Fibroblast of lung (primary cell): ENCODE measurements around the gene CDRT4. TPM values are rescaled to one million over a fixed set of nuclear protein-coding genes. Genes with fewer than 3 reads are reported as not detected.

Experiments
- DNase-seq, 2 donors: peaks; one replicate each; pipeline versions ENCODE4 v3.0.0 to v3.0.0-alpha.2; 2010; ENCODE audit warnings: low read depth in 2 of 2
- H2AFZ ChIP-seq: 2 replicates; pipeline ENCODE4 v1.5.1; 2012; ENCODE audit warnings: low read length, control low read depth, inconsistent platforms
- H3K27ac ChIP-seq: 2 replicates; pipeline ENCODE4 v1.5.1; 2011; ENCODE audit warnings: low read length, control low read depth; ENCODE audit not compliant: insufficient read depth
- H3K27me3 ChIP-seq: 2 replicates; pipeline ENCODE4 v1.5.1; 2011; ENCODE audit warnings: mild to moderate bottlenecking, low read length; ENCODE audit not compliant: control insufficient read depth, insufficient read depth
- H3K36me3 ChIP-seq: 2 replicates; pipeline ENCODE4 v1.5.1; 2011; ENCODE audit warnings: low read length; ENCODE audit not compliant: control insufficient read depth, insufficient read depth
- H3K4me1 ChIP-seq: 2 replicates; pipeline ENCODE4 v1.5.1; 2011; ENCODE audit warnings: low read length; ENCODE audit not compliant: control insufficient read depth, insufficient read depth; ENCODE audit errors: extremely low read depth
- H3K4me2 ChIP-seq: 2 replicates; pipeline ENCODE4 v1.5.1; 2011; ENCODE audit warnings: low read length, control low read depth; ENCODE audit not compliant: insufficient read depth; ENCODE audit errors: extremely low read depth
- H3K4me3 ChIP-seq, 4 experiments: fragments of 200-600 bp in 1 of 4; sonication (generic) in 1 of 4; replicated peaks in 1 of 4; 2 replicates each; pipeline ENCODE4 v1.5.1; 2011 to 2016; ENCODE audit warnings: low read length in 4 of 4, low read depth in 3 of 4, mild to moderate bottlenecking in 3 of 4, control low read depth in 2 of 4, inconsistent platforms in 1 of 4, mixed read lengths in 1 of 4; ENCODE audit not compliant: insufficient read depth in 1 of 4; ENCODE audit errors: control extremely low read depth in 1 of 4
- H3K79me2 ChIP-seq: 2 replicates; pipeline ENCODE4 v1.5.1; 2012; ENCODE audit warnings: mild to moderate bottlenecking, low read length, inconsistent platforms; ENCODE audit not compliant: control insufficient read depth, insufficient read depth
- H3K9ac ChIP-seq: 2 replicates; pipeline ENCODE4 v1.5.1; 2011; ENCODE audit warnings: mild to moderate bottlenecking, low read length, control low read depth; ENCODE audit not compliant: insufficient read depth
- H3K9me3 ChIP-seq: 2 replicates; pipeline ENCODE4 v1.5.1; 2012; ENCODE audit warnings: low read depth, low read length; ENCODE audit not compliant: control insufficient read depth, insufficient read depth
- H4K20me1 ChIP-seq: 2 replicates; pipeline ENCODE4 v1.5.1; 2011; ENCODE audit warnings: low read length; ENCODE audit not compliant: control insufficient read depth, insufficient read depth; ENCODE audit errors: extremely low read depth
- CTCF ChIP-seq, 2 donors: IDR thresholded peaks in 1 of 2; conservative IDR thresholded peaks in 1 of 2; 1 replicate in 1 of 2; 2 replicates in 1 of 2; pipeline ENCODE4 v1.5.1; 2011 to 2012; ENCODE audit warnings: low read length in 2 of 2, control low read depth in 1 of 2, inconsistent platforms in 1 of 2, low read depth in 1 of 2, mild to moderate bottlenecking in 1 of 2
- EZH2 ChIP-seq: IDR thresholded peaks from 2 replicates; pipeline ENCODE4 v1.5.1; 2012; ENCODE audit warnings: low read length, control low read depth, mild to moderate bottlenecking; ENCODE audit errors: missing control alignments
- polyA plus RNA-seq, 2 donors: library from polyadenylated mRNA; depleted of rRNA in 1 of 2; stranded (reverse) in 1 of 2; unstranded in 1 of 2; fragments of >200 nt; gene quantifications; 2 replicates each; pipeline ENCODE4 v1.2.1, GENCODE V29; 2011 to 2012; ENCODE audit warnings: missing spikeins in 1 of 2
- total RNA-seq: library from RNA; depleted of rRNA; stranded (reverse); fragments of >200 nt; gene quantifications from 2 replicates; pipeline ENCODE4 v1.2.1, GENCODE V29; 2014

CDRT4 gene
- total and polyA plus RNA-seq, 2 donors (not counting 1 experiment from before 2014, with no cell fraction given) = 0.49 to 2.3 TPM

- Histone ChIP-seq H3K9me3 (no peaks in the 10 kb centered on the region), H3K27ac (peak overlapping the region; percentile 60)
- DNase-seq = no peak
These were observed 10.9 kb downstream of the CDRT4 start for GRCh38 chr17:15456496-15456895.

DNA sequence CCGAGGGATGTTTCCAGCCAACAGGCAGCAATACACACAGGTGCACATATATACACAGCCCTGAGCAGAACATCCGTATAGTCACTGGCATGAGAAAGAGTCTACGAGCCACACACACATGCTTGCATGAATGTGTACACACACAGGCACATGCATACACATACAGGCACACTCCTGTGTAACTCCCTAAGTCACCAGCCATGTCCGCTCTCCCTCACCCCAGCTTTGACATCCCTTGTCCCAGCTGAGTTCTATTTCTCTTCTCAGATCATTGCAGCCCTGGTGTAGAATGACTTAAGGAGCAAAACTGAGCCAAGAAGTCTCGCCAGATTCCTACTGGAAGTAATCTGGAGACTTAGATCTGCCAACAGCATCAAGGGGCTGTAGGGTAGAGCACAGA is 13.1 kb downstream of the CDRT4 start:
- TF ChIP-seq CTCF (conservative IDR thresholded peaks at IDR 0.05 in 1 of 2, IDR thresholded peaks at IDR 0.05 in 1 of 2; ENCODE audit: low read depth in 1 of 2, low read length in 2 of 2) = no peak
- no peak for TF ChIP-seq EZH2
- DNase-seq = no peak
- Histone ChIP-seq H3K36me3 (no peaks in the 10 kb centered on the region), H4K20me1 (no peaks in the 10 kb centered on the region), H3K9ac (no peak overlapping the region), H3K27me3 (no peaks in the 10 kb centered on the region), H3K4me3 (no peak overlapping the region), H3K9me3 (no peaks in the 10 kb centered on the region), H3K27ac (no peak overlapping the region), H3K4me1 (peaks cover 17% of the 10 kb centered on the region), H2AFZ (no peak overlapping the region), H3K4me2 (no peak overlapping the region), H3K79me2 (no peaks in the 10 kb centered on the region)

More at GRCh38 chr17:15456496-15456895, 10.9 kb downstream of the CDRT4 start:
- TF ChIP-seq EZH2 (no peak), CTCF (conservative IDR thresholded peaks at IDR 0.05 in 1 of 2, IDR thresholded peaks at IDR 0.05 in 1 of 2; ENCODE audit: low read depth in 1 of 2, low read length in 2 of 2) (no peak)
- Histone ChIP-seq H3K4me1 (peaks cover 17% of the 10 kb centered on the region), H2AFZ (no peak overlapping the region), H3K9ac (no peak overlapping the region), H3K27me3 (no peaks in the 10 kb centered on the region), H4K20me1 (no peaks in the 10 kb centered on the region), H3K4me2 (peak overlapping the region; percentile 64), H3K79me2 (no peaks in the 10 kb centered on the region), H3K4me3 (no peak overlapping the region), H3K36me3 (no peaks in the 10 kb centered on the region)

DNA sequence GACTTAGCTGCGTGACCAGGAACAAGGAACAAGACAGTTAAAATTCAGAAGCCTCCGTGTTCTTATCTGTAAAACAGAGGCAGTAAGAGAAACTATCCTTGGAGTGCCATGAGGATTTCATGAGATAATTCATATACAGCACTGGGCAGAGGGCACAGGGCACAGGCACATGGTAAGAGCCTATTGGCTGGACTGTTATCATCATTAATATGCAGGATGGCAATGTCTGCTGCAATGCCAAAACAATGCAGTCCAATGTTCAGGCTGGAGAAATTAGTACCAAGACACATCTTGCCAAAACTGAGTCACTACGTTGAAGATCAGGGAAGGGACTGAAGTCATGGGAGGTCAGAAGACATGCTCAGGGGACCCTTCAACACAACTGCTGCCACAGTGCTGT is 13.6 kb downstream of the CDRT4 start:
- no peak overlapping the region for H3K4me2 ChIP-seq
- no peaks in the 10 kb centered on the region for H3K79me2 ChIP-seq
- no peaks in the 10 kb centered on the region for H3K9me3 ChIP-seq
- no peaks in the 10 kb centered on the region for H3K36me3 ChIP-seq
- no peak for DNase-seq
- H2AFZ ChIP-seq = no peak overlapping the region
- no peak overlapping the region for H3K27ac ChIP-seq
- no peaks in the 10 kb centered on the region for H3K27me3 ChIP-seq
- TF ChIP-seq CTCF (conservative IDR thresholded peaks at IDR 0.05 in 1 of 2, IDR thresholded peaks at IDR 0.05 in 1 of 2; ENCODE audit: low read depth in 1 of 2, low read length in 2 of 2) (no peak), EZH2 (no peak)
- no peak overlapping the region for H3K9ac ChIP-seq
- H3K4me1 ChIP-seq = peaks cover 17% of the 10 kb centered on the region
- H3K4me3 ChIP-seq = no peak overlapping the region
- H4K20me1 ChIP-seq = no peaks in the 10 kb centered on the region
